NCI-H187 treated with DMSO at 0.1 percent for 48 hours (cell line): ENCODE measurements around the gene TSN.
"Not testable (repeated sequence)": the region's sequence is repeated elsewhere in the genome, so short reads cannot be mapped to it uniquely, and the experiment has no call there.

Source experiments
- DNase-seq: peaks from one replicate; lab custom pipeline; 2025; lab: John Stamatoyannopoulos, UW

The TSN gene

GRCh38 chr2:121755237-121756111, at the start of gene TSN:
Gene TSN, plus strand, starts transcription at chr2:121755651. Its CDS starts 129 bp downstream, at chr2:121755780.
- peak; percentile 58 for DNase-seq

GRCh38 chr2:121705958-121706357, 49.5 kb upstream of the TSN start:
- no peak for DNase-seq

GRCh38 chr2:121707344-121707919, 48.0 kb upstream of the TSN start:
- DNase-seq: no peak

GRCh38 chr2:121707920-121708361, 47.5 kb upstream of the TSN start:
- DNase-seq: no peak

- DNase-seq: no peak
Observed at GRCh38 chr2:121709776-121710469, 45.5 kb upstream of the TSN start.

GRCh38 chr2:121710470-121711170, 44.8 kb upstream of the TSN start:
- no peak for DNase-seq

- DNase-seq: not testable (repeated sequence)
Observed at GRCh38 chr2:121711481-121711880, 44.0 kb upstream of the TSN start.

- DNase-seq: no peak
Observed at GRCh38 chr2:121716126-121716525, 39.3 kb upstream of the TSN start.

GRCh38 chr2:121717529-121717928, 37.9 kb upstream of the TSN start:
- DNase-seq: no peak

- DNase-seq: no peak
Observed at GRCh38 chr2:121721926-121722325, 33.5 kb upstream of the TSN start.

GRCh38 chr2:121722479-121722878, 33.0 kb upstream of the TSN start:
- no peak for DNase-seq

GRCh38 chr2:121723316-121723715, 32.1 kb upstream of the TSN start:
- DNase-seq: no peak

- no peak for DNase-seq
Observed at GRCh38 chr2:121727332-121727731, 28.1 kb upstream of the TSN start.

GRCh38 chr2:121727950-121728349, 27.5 kb upstream of the TSN start:
- no peak for DNase-seq

GRCh38 chr2:121731366-121731765, 24.1 kb upstream of the TSN start:
- no peak for DNase-seq

- not testable (repeated sequence) for DNase-seq
Observed at GRCh38 chr2:121734544-121734943, 20.9 kb upstream of the TSN start.

GRCh38 chr2:121735518-121736074, 19.9 kb upstream of the TSN start:
- DNase-seq: no peak

GRCh38 chr2:121736140-121736461, 19.4 kb upstream of the TSN start:
- no peak for DNase-seq

GRCh38 chr2:121736462-121737336, 18.8 kb upstream of the TSN start, which contains the start of gene NIFK:
Gene NIFK, minus strand, starts transcription at chr2:121736875. Its CDS starts 25 bp downstream, at chr2:121736850.
- DNase-seq: peak; percentile 38

- no peak for DNase-seq
Observed at GRCh38 chr2:121740973-121741372, 14.5 kb upstream of the TSN start.

GRCh38 chr2:121741450-121741849, 14.0 kb upstream of the TSN start:
- DNase-seq: no peak
